GM23338 (cell line): ENCODE data around the gene RAPGEF4. TPM values are rescaled to one million over a fixed set of nuclear protein-coding genes. Genes with fewer than 3 reads are reported as not detected.

ENCODE experiments used
- ATAC-seq: fragments of 200-7000 bp; cut with Tn5 transposase; 3 replicates; pipeline ENCODE4 v1.9.1; 2020
- DNase-seq: peaks from one replicate; pipeline ENCODE4 v3.0.0-alpha.2; 2015; ENCODE audit warnings: low spot score
- H2AFZ ChIP-seq: fragments of 200-600 bp; sonication (generic); 2 replicates; pipeline ENCODE4 v1.8.0; 2016; ENCODE audit warnings: antibody characterized with exemption, mild to moderate bottlenecking, moderate library complexity
- H3F3A ChIP-seq: fragments of 200-600 bp; sonication (generic); replicated peaks from 2 replicates; pipeline ENCODE4 v1.8.0; 2017; ENCODE audit warnings: antibody characterized with exemption, mixed run types, low read depth
- H3K27ac ChIP-seq: fragments of 200-600 bp; sonication (generic); 2 replicates; pipeline ENCODE4 v1.6.1; 2016; ENCODE audit warnings: low read depth
- H3K27me3 ChIP-seq: fragments of 200-600 bp; sonication (generic); 2 replicates; pipeline ENCODE4 v1.8.0; 2016; ENCODE audit warnings: mild to moderate bottlenecking, mixed run types, moderate library complexity; ENCODE audit not compliant: insufficient read depth
- H3K36me3 ChIP-seq: fragments of 200-600 bp; sonication (generic); 2 replicates; pipeline ENCODE4 v1.8.0; 2016; ENCODE audit warnings: mild to moderate bottlenecking; ENCODE audit not compliant: insufficient read depth
- H3K4me1 ChIP-seq: fragments of 200-600 bp; sonication (generic); 2 replicates; pipeline ENCODE4 v1.8.0; 2016; ENCODE audit warnings: mild to moderate bottlenecking, moderate library complexity; ENCODE audit not compliant: insufficient read depth
- H3K4me2 ChIP-seq: fragments of 200-600 bp; sonication (generic); 2 replicates; pipeline ENCODE4 v1.7.1; 2017; ENCODE audit warnings: mixed run types
- H3K4me3 ChIP-seq: fragments of 200-600 bp; sonication (generic); 2 replicates; pipeline ENCODE4 v1.6.1; 2016; ENCODE audit warnings: mixed run types
- H3K79me2 ChIP-seq: fragments of 200-600 bp; sonication (generic); replicated peaks from 2 replicates; pipeline ENCODE4 v1.8.0; 2017; ENCODE audit warnings: mild to moderate bottlenecking; ENCODE audit not compliant: insufficient read depth
- H3K9me2 ChIP-seq: fragments of 200-600 bp; sonication (generic); 2 replicates; pipeline ENCODE4 v1.8.0; 2017; ENCODE audit not compliant: insufficient read depth
- H4K20me1 ChIP-seq: fragments of 200-600 bp; sonication (generic); replicated peaks from 2 replicates; pipeline ENCODE4 v1.8.0; 2017; ENCODE audit warnings: mild to moderate bottlenecking; ENCODE audit not compliant: insufficient read depth
- H3K27ac Mint-ChIP-seq: 2 replicates; pipeline ENCODE4 v1.8.0; 2020; ENCODE audit warnings: inconsistent platforms, mild to moderate bottlenecking, moderate library complexity, mixed read lengths
- H3K27me3 Mint-ChIP-seq: 3 replicates; pipeline ENCODE4 v1.8.0; 2022; ENCODE audit warnings: low read depth, mild to moderate bottlenecking, moderate library complexity, mixed read lengths, inconsistent platforms; ENCODE audit not compliant: insufficient read depth, poor library complexity
- H3K36me3 Mint-ChIP-seq: 3 replicates; pipeline ENCODE4 v1.8.0; 2021; ENCODE audit warnings: low read depth, mild to moderate bottlenecking, inconsistent platforms, moderate library complexity, mixed read lengths
- H3K4me1 Mint-ChIP-seq: 3 replicates; pipeline ENCODE4 v1.8.0; 2020; ENCODE audit warnings: mild to moderate bottlenecking, inconsistent platforms, mixed read lengths
- H3K4me3 Mint-ChIP-seq: 3 replicates; pipeline ENCODE4 v1.8.0; 2021; ENCODE audit warnings: moderate library complexity, mild to moderate bottlenecking, inconsistent platforms, mixed read lengths
- H3K9me3 Mint-ChIP-seq: 3 replicates; pipeline ENCODE4 v1.8.0; 2020; ENCODE audit warnings: moderate library complexity, mild to moderate bottlenecking, inconsistent platforms, mixed read lengths
- CREB1 ChIP-seq: fragments of 250-450 bp; sonication (Bioruptor Pico); IDR thresholded peaks from 2 replicates; pipeline ENCODE4 v1.5.0; 2020; ENCODE audit warnings: low read depth, mild to moderate bottlenecking, moderate library complexity
- CTCF ChIP-seq, 2 experiments: fragments of 200-600 bp in 1 of 2; sonication (generic) in 1 of 2; conservative IDR thresholded peaks; 2 replicates each; pipeline versions ENCODE4 v1.5.1 to v1.6.1; 2016 to 2017; ENCODE audit warnings: antibody characterized with exemption in 2 of 2, low read depth in 2 of 2, mild to moderate bottlenecking in 2 of 2, moderate library complexity in 1 of 2
- EZH2phosphoT487 ChIP-seq: fragments of 200-600 bp; sonication (generic); IDR thresholded peaks from one replicate; pipeline ENCODE4 v1.8.1; 2018; ENCODE audit warnings: antibody characterized with exemption; ENCODE audit not compliant: unreplicated experiment
- NANOG ChIP-seq: IDR thresholded peaks from 2 replicates; pipeline ENCODE4 v1.6.1; 2016; ENCODE audit warnings: antibody characterized with exemption, borderline replicate concordance
- REST ChIP-seq: IDR thresholded peaks from one replicate; pipeline ENCODE4 v1.6.1; 2018; ENCODE audit warnings: antibody characterized with exemption; ENCODE audit not compliant: unreplicated experiment
- ZNF114 ChIP-seq: fragments of 250-450 bp; sonication (Bioruptor Pico); IDR thresholded peaks from 2 replicates; pipeline ENCODE4 v1.5.0; 2020; ENCODE audit warnings: mild to moderate bottlenecking, moderate library complexity
- ZNF331 ChIP-seq: fragments of 250-450 bp; sonication (Bioruptor Pico); IDR thresholded peaks from 2 replicates; pipeline ENCODE4 v1.5.0; 2020; ENCODE audit warnings: low read depth, mild to moderate bottlenecking, moderate library complexity
- polyA plus RNA-seq: library from polyadenylated mRNA; unstranded; fragments of >200 nt; fragmentation: Nextera tagmentation; extraction: Ambion mirVana; gene quantifications from 2 replicates; pipeline ENCODE4 v1.2.1, GENCODE V29; 2016
- total RNA-seq: library from RNA; depleted of rRNA; stranded (reverse); fragments of >200 nt; shearing (Covaris generic); gene quantifications from 2 replicates; pipeline ENCODE4 v1.2.3, GENCODE V29; 2014

Gene RAPGEF4
- total and polyA plus RNA-seq, 2 experiments from 2014 or later = 1.7 to 4.7 TPM

- Histone ChIP-seq H3F3A (no peaks in the 10 kb centered on the region), H3K79me2 (no peaks in the 10 kb centered on the region), H3K4me3 (no peak overlapping the region), H2AFZ (no peak overlapping the region), H4K20me1 (no peaks in the 10 kb centered on the region), H3K36me3 (no peaks in the 10 kb centered on the region), H3K9me2 (peaks cover 6% of the 10 kb centered on the region; the same call in 1 of the 2 replicates), H3K4me1 (no peaks in the 10 kb centered on the region), H3K4me2 (no peak overlapping the region), H3K27ac (no peak overlapping the region), H3K27me3 (no peaks in the 10 kb centered on the region)
- ATAC-seq = no peak
- no peaks in the 10 kb centered on the region; the same call in 2 of the 3 replicates for H3K4me1 Mint-ChIP-seq
- TF ChIP-seq ZNF331 = no peak
- no peak for TF ChIP-seq CREB1
- no peak for TF ChIP-seq ZNF114 (CRISPR knock-in tag)
- no peak overlapping the region for H3K27ac Mint-ChIP-seq
- no peak overlapping the region for H3K4me3 Mint-ChIP-seq
- H3K27me3 Mint-ChIP-seq = peaks cover 3% of the 10 kb centered on the region
- no peaks in the 10 kb centered on the region for H3K9me3 Mint-ChIP-seq
- DNase-seq = no peak
- no peaks in the 10 kb centered on the region for H3K36me3 Mint-ChIP-seq
Observed at GRCh38 chr2:172970660-172971059, 235.0 kb downstream of the RAPGEF4 start.

- ATAC-seq (peak; percentile 96), DNase-seq (peak; percentile 80)
- H3K9me3 Mint-ChIP-seq = no peaks in the 10 kb centered on the region
- no peaks in the 10 kb centered on the region for H3K79me2 ChIP-seq
- no peak overlapping the region for H3K4me2 ChIP-seq
- H3K36me3 ChIP-seq = no peaks in the 10 kb centered on the region
- H3K4me3 ChIP-seq = no peak overlapping the region
- H2AFZ ChIP-seq = 0 out of 2 replicates have a peak overlapping the region, but pooled peaks have one; percentile 16
- no peak for TF ChIP-seq ZNF331
- TF ChIP-seq CTCF (conservative IDR thresholded peaks at IDR 0.05; ENCODE audit: low read depth in 2 of 2) = peak; percentile 83 to 92
- H3K4me3 Mint-ChIP-seq = no peak overlapping the region
- no peaks in the 10 kb centered on the region; the same call in 1 of the 2 replicates for H3K4me1 ChIP-seq
- H3K27ac ChIP-seq = no peak overlapping the region
- H3K4me1 Mint-ChIP-seq = peaks cover 2% of the 10 kb centered on the region
- peaks cover 6% of the 10 kb centered on the region; the same call in 1 of the 2 replicates for H3K9me2 ChIP-seq
- no peak overlapping the region for H3K27ac Mint-ChIP-seq
- no peaks in the 10 kb centered on the region for H3F3A ChIP-seq
- no peaks in the 10 kb centered on the region for H4K20me1 ChIP-seq
- peaks cover 2% of the 10 kb centered on the region for H3K27me3 Mint-ChIP-seq
- H3K36me3 Mint-ChIP-seq = no peaks in the 10 kb centered on the region
- no peaks in the 10 kb centered on the region for H3K27me3 ChIP-seq
Observed at GRCh38 chr2:172972005-172972619, 236.5 kb downstream of the RAPGEF4 start.

GRCh38 chr2:172974762-172975161 is 239.1 kb downstream of the RAPGEF4 start:
- Histone ChIP-seq H3K4me2 (no peak overlapping the region), H3K4me1 (no peaks in the 10 kb centered on the region; the same call in 1 of the 2 replicates), H3K4me3 (no peak overlapping the region), H2AFZ (no peak overlapping the region), H3K9me2 (no peaks in the 10 kb centered on the region), H3K36me3 (no peaks in the 10 kb centered on the region), H3F3A (no peaks in the 10 kb centered on the region), H4K20me1 (no peaks in the 10 kb centered on the region), H3K27ac (no peak overlapping the region), H3K79me2 (no peaks in the 10 kb centered on the region), H3K27me3 (no peaks in the 10 kb centered on the region)
- TF ChIP-seq ZNF331 = no peak
- TF ChIP-seq REST = no peak
- no peak for TF ChIP-seq CTCF (conservative IDR thresholded peaks at IDR 0.05; ENCODE audit: low read depth in 2 of 2)
- TF ChIP-seq NANOG = no peak
- TF ChIP-seq EZH2phosphoT487 = no peak
- ATAC-seq (no peak), DNase-seq (no peak)
- H3K27me3 Mint-ChIP-seq = peaks cover 1% of the 10 kb centered on the region
- no peaks in the 10 kb centered on the region for H3K9me3 Mint-ChIP-seq
- H3K36me3 Mint-ChIP-seq = no peaks in the 10 kb centered on the region
- H3K4me3 Mint-ChIP-seq = no peak overlapping the region
- no peak overlapping the region for H3K27ac Mint-ChIP-seq
- peaks cover 7% of the 10 kb centered on the region for H3K4me1 Mint-ChIP-seq
